Adrenal gland (tissue), 12 donors: Measurements from ENCODE around the gene ST7. TPM values are rescaled to one million over a fixed set of nuclear protein-coding genes. Genes with fewer than 3 reads are reported as not detected.
A peak's percentile ranks its signal among the peaks of the same experiment; 100 is the strongest.

Source experiments
- DNase-seq, 7 donors: peaks; one replicate each; pipeline ENCODE4 v3.0.0-alpha.2; 2019 to 2020
- H3K27ac ChIP-seq, 5 donors: fragments of 200-600 bp; sonication (generic) in 4 of 5; 1 replicate in 3 of 5; 2 replicates in 2 of 5; pipeline versions ENCODE4 v1.5.1 to v1.8.0; 2016 to 2020; ENCODE audit warnings: mild to moderate bottlenecking in 1 of 5
- H3K27me3 ChIP-seq: fragments of 200-600 bp; 2 replicates; pipeline ENCODE4 v1.8.0; 2021
- H3K36me3 ChIP-seq, 2 donors: fragments of 200-600 bp; replicated peaks in 1 of 2; 1 replicate in 1 of 2; 2 replicates in 1 of 2; pipeline versions ENCODE4 v1.5.1 to v1.8.0; 2018 to 2022
- H3K4me1 ChIP-seq, 2 donors: fragments of 200-600 bp; replicated peaks in 1 of 2; 1 replicate in 1 of 2; 2 replicates in 1 of 2; pipeline versions ENCODE4 v1.5.1 to v1.8.0; 2018 to 2021
- H3K4me3 ChIP-seq, 4 donors: fragments of 200-600 bp; sonication (generic) in 3 of 4; one replicate each; pipeline ENCODE4 v1.5.1; 2016 to 2018
- H3K9me3 ChIP-seq, 3 donors: fragments of 200-600 bp; sonication (generic) in 1 of 3; replicated peaks in 1 of 3; 1 replicate in 2 of 3; 2 replicates in 1 of 3; pipeline versions ENCODE4 v1.5.1 to v1.8.0; 2016 to 2021
- POLR2A ChIP-seq, 2 donors: fragments of 450-650 bp; IDR thresholded peaks; one replicate each; pipeline ENCODE4 v1.6.1; 2017; ENCODE audit warnings: antibody characterized with exemption in 2 of 2, mild to moderate bottlenecking in 2 of 2, moderate library complexity in 1 of 2
- WGBS, 4 donors: extraction: QIAGEN DNeasy Blood & Tissue Kit in 2 of 4; methylation state at CpG; one replicate each; pipeline versions ENCODE4 v1.1.5 to v1.1.7; 2013 to 2017; 5-methylcytosine and 5-hydroxymethylcytosine counted together
- intact Hi-C, 2 donors: fragments of 100-400 bp; cut with DNase I; formaldehyde crosslinking; loops; one replicate each; pipeline versions ENCODE4 v1.14.1 to v1.15.0; 2022 to 2023
- polyA plus RNA-seq, 3 donors: library from polyadenylated mRNA; stranded (reverse); fragments of 200-250 nt in 2 of 3; fragments of 350-450 nt in 1 of 3; fragmentation: Illumina TruSeq in 1 of 3; extraction: RNeasy Lipid Tissue Mini Kit (QIAGEN cat#74804) in 1 of 3; gene quantifications; one replicate each; pipeline ENCODE4 v1.2.3, GENCODE V29; 2013 to 2014
- total RNA-seq, 9 donors: library from RNA; depleted of rRNA in 4 of 9; stranded (reverse); fragments of >200 nt in 4 of 9; fragments of 120-200 nt in 1 of 9; fragmentation: NEBNext Ultra II Directional in 1 of 9; extraction: Animal tissue kit (Norgen Biotek cat#: 25700) in 1 of 9; gene quantifications; one replicate each; pipeline versions ENCODE4 v1.1.0 to v1.2.4, GENCODE V29; 2013 to 2023
- TF ChIP-seq, protein P1 (sequence below), 6 experiments: fragments of 450-650 bp in 4 of 6; fragments of 200-600 bp in 2 of 6; sonication (generic) in 1 of 6; IDR thresholded peaks; 1 replicate in 5 of 6; 2 replicates in 1 of 6; pipeline versions ENCODE4 v1.5.1 to v1.8.0; 2016 to 2021; ENCODE audit warnings: antibody characterized with exemption in 6 of 6, mild to moderate bottlenecking in 2 of 6, moderate library complexity in 1 of 6
- donor health status: healthy with polysubstance abuse.
- donor health status: Bipolar disorder and iron deficiency.
- donor health status: DM: yes; HTN: yes; CAD: no.
- donor health status: DM: no; HTN: no; CAD: no.
- donor health status: DM: no; HTN: no; CAD: no.
- donor health status: DM: yes; HTN: yes; CAD: no.

Gene ST7
- total and polyA plus RNA-seq, 12 donors = 15.7 to 69.9 (median 33.1) TPM

GRCh38 chr7:117034851-117035464 is 81.7 kb downstream of the ST7 start:
- Histone ChIP-seq H3K27ac (no peak overlapping the region), H3K36me3 (no peaks in the 10 kb centered on the region)
- TF ChIP-seq POLR2A (IDR thresholded peaks at IDR 0.05) = no peak
- TF ChIP-seq, protein P1, sequence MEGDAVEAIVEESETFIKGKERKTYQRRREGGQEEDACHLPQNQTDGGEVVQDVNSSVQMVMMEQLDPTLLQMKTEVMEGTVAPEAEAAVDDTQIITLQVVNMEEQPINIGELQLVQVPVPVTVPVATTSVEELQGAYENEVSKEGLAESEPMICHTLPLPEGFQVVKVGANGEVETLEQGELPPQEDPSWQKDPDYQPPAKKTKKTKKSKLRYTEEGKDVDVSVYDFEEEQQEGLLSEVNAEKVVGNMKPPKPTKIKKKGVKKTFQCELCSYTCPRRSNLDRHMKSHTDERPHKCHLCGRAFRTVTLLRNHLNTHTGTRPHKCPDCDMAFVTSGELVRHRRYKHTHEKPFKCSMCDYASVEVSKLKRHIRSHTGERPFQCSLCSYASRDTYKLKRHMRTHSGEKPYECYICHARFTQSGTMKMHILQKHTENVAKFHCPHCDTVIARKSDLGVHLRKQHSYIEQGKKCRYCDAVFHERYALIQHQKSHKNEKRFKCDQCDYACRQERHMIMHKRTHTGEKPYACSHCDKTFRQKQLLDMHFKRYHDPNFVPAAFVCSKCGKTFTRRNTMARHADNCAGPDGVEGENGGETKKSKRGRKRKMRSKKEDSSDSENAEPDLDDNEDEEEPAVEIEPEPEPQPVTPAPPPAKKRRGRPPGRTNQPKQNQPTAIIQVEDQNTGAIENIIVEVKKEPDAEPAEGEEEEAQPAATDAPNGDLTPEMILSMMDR (IDR thresholded peaks at IDR 0.05) = no peak

GRCh38 chr7:117035465-117035862 is 82.2 kb downstream of the ST7 start:
- 95 to 100% (median 95%) methylated on average over 1 of the region's 1 CpG for WGBS, 4 donors
- DNase-seq = no peak
- TF ChIP-seq, protein P1 (IDR thresholded peaks at IDR 0.05) = peak in 1 of 6 experiments; percentile 9
- no peak for TF ChIP-seq POLR2A (IDR thresholded peaks at IDR 0.05)
- Histone ChIP-seq H3K27me3 (no peaks in the 10 kb centered on the region), H3K4me3 (no peak overlapping the region), H3K36me3 (no peaks in the 10 kb centered on the region), H3K27ac (no peak overlapping the region), H3K4me1 (peaks cover 6 to 26% of the 10 kb centered on the region in 2 donors), H3K9me3 (peaks cover 0 to 3% (median 0%) of the 10 kb centered on the region in 3 donors)
- intact Hi-C loops = no loop called here

More at GRCh38 chr7:117034851-117035464, 81.7 kb downstream of the ST7 start:
- Histone ChIP-seq H3K4me1 (peaks cover 6 to 26% of the 10 kb centered on the region in 2 donors), H3K4me3 (no peak overlapping the region), H3K27me3 (no peaks in the 10 kb centered on the region), H3K9me3 (peaks cover 0 to 9% (median 0%) of the 10 kb centered on the region in 3 donors)
- WGBS, 4 donors = 48 to 56% (median 52%) methylated on average over 3 of the region's 3 CpGs
- intact Hi-C loops = no loop called here
- DNase-seq = no peak

DNA sequence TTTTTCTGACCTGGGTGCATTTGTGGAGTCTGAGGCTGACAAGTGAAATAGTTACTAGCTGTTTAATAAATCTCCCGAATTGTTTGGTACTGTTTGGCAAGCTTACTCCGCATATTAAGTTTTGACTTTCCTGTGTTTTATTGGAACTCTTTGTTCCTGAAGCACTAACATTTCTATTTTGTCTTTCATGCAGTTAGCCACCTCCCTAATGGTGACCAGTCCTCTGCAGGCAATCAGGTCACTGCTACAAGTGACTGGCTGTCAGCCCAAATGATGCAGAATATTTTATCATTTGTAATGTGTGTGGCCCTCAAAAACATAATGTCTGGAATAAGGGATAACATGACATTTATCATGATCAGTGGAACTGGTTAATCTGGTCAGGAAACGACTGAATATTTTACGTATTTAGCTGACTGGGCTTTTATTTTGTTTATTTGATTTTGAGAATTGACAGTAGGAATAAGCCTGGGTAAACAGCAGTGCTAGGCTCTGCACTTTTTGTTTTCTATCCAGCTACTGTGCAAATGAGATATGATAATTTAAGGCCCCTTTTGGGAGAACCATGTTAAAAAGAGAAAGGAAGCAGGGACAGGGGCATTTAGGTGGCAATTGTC is 82.9 kb downstream of the ST7 start:
- Histone ChIP-seq H3K27ac (peak overlapping the region in 1 of 5 donors; percentile 18), H3K4me1 (peaks cover 6 to 26% of the 10 kb centered on the region in 2 donors), H3K4me3 (no peak overlapping the region), H3K27me3 (no peaks in the 10 kb centered on the region), H3K36me3 (no peaks in the 10 kb centered on the region), H3K9me3 (no peaks in the 10 kb centered on the region)
- TF ChIP-seq POLR2A (IDR thresholded peaks at IDR 0.05) = no peak
- TF ChIP-seq, protein P1 (IDR thresholded peaks at IDR 0.05) = no peak
- peak in 2 of 7 donors; percentile 12 to 60 for DNase-seq
- WGBS, 4 donors = 44 to 58% (median 54%) methylated on average over 4 of the region's 4 CpGs
- intact Hi-C loops = no loop called here

GRCh38 chr7:117036836-117037235 is 83.5 kb downstream of the ST7 start:
- H3K4me1 ChIP-seq = peaks cover 6 to 26% of the 10 kb centered on the region in 2 donors
- DNase-seq = no peak

More at GRCh38 chr7:117036836-117037235, 83.5 kb downstream of the ST7 start:
- WGBS, 4 donors = 88 to 92% (median 90%) methylated on average over 5 of the region's 5 CpGs
- intact Hi-C loops = no loop called here
- Histone ChIP-seq H3K36me3 (no peaks in the 10 kb centered on the region), H3K4me3 (no peak overlapping the region), H3K27ac (peak overlapping the region in 1 of 5 donors; percentile 18), H3K9me3 (no peaks in the 10 kb centered on the region), H3K27me3 (no peaks in the 10 kb centered on the region)
- TF ChIP-seq POLR2A (IDR thresholded peaks at IDR 0.05) = no peak
- TF ChIP-seq, protein P1 (IDR thresholded peaks at IDR 0.05) = no peak
